Activated CD4-positive, CD25-positive, alpha-beta regulatory T cell (primary cell): ENCODE measurements around the gene NHLH2.

Experiments used
- DNase-seq, 4 experiments: peaks; one replicate each; lab custom pipeline; 2025; lab: John Stamatoyannopoulos, UW

Gene NHLH2

DNA sequence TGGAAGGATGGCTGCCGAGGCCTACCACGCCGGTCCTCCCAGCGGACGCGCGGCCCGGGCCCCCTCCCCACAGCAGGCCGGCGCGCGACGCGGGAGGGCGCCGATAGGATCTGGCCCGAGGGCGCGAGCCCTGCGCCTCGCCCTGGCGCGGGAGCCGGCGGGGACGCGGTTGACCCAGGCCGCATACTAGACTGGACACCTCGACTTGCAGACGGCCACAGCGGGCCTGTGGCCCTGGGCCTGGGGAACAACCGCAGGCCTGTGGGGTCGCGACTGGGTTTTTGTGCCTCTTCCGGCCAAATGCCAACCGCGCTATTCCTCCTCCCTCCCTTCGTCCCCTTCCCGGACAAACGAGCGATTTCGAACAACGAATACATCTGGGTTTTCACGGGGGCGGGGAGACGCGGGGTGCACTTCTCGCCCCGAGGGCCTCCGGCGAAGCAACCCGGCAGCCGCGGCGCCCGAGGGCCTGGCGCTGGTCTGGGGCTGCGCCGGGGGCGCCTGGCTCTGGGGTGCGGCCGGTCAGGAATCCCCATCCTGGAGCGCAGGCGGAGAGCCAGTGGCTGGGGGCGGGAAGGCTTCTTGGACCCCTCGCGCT is 2.4 kb downstream of the NHLH2 start:
- DNase-seq = no peak

DNA sequence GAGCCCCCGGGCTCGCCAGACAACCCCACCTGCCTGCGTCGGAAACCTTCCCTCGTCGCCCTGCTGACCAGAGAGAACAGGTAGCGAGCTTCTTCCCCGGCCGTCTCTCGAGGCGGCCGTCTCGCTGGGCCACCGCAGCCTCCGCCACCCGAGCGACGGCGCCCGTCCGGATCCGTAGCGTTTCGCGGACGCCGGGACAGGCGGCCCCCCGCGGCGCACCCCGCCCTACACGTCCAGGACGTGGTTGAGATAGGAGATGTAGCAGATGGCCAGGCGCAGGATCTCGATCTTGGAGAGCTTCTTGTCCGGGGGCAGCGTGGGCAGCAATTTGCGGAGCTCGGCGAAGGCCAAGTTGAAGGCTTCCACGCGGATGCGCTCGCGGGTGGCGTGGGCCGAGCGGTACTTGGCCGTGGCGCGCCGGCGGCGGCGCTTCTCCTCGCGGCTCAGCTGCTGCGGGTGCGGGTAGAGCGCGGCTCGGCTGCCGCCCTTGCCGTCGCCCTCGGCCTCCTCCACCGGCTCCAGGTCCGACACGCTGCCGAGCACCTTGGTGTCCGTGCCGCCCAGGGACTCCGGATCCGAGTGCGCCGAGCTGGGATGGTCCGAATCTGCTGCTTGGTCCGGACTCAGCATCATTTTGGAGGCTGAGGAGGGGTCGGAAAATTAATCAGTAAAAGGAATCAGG is 3.0 kb downstream of the NHLH2 start:
- no peak for DNase-seq

- no peak for DNase-seq
Measured at GRCh38 chr1:115837341-115837739, 3.6 kb downstream of the NHLH2 start.

- no peak for DNase-seq
Measured at GRCh38 chr1:115833856-115834255, 7.1 kb downstream of the NHLH2 start.

DNA sequence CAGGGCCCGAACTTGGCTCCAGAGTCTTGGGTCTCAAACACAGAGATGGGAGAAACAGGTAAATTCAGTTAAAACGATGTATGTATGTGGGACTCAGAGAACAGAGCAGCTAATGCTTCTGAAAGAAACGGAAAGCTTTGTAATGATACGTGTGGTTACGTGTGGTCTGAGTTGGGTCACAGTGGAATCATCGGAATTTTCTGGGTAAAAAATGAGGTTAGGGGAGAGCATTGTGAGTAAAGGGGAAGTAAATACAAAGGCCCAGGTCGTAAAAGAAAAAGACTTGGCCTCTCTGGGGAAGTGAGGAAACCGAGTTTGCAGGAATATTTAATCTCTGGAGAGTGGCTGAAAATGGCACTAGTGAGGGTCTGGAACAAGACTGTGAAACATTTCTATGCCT is 8.3 kb downstream of the NHLH2 start:
- no peak for DNase-seq

DNA sequence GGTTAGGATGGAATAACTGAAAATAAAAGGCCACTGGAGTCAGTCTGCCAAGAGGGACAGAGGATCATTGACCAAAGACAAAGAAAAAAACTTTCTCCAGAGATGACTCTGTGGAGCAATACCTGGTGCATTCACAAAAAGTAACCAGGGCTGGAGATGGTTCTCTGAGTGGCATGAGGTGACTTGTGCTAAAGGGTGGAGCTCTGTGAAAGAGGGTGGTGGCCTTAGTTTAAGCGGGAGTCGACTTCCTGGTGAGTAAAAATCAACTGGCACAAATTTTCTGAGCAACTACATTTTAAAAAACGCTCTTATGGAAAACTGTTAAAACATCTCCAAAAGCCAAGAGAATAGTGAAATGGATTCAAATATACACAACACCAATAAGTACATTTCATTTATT is 10.0 kb downstream of the NHLH2 start:
- DNase-seq = no peak

GRCh38 chr1:115829947-115830346 is 11.0 kb downstream of the NHLH2 start:
- DNase-seq = no peak

DNA sequence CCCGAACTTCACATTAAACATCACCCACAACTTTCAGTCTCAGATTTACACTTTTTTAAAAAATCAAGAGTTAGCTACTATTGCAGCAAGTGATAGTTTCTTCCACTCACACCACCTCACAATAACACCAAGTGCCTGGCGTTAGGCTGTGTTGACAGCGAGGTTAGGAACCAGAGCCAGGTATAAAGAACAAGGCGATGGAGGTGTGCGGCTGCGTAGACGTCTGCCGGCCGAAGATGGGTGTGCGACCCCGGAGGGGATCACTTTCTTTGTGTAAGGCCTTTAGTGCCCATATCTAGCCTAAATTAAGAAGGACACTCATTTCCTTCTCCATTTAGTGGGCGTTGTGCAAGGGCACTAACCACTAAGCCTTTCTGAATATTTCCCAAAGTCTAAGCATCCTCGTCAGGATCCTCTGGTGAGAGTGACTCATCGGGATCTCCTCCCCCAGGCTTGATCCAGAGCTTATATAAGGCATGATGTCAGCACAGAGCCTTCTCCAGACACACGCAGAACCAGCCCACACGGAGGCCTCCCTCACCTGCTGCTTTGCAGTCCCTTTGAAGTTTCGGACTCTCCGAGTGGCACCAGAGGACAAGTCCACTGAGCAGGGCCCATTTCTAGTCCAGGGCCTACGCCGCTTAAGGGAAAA is 11.8 kb downstream of the NHLH2 start:
- DNase-seq = no peak

GRCh38 chr1:115828101-115829022 is 12.6 kb downstream of the NHLH2 start:
- no peak for DNase-seq

GRCh38 chr1:115827452-115828044 is 13.4 kb downstream of the NHLH2 start:
- DNase-seq = no peak

- no peak for DNase-seq
Measured at GRCh38 chr1:115826628-115827027, 14.3 kb downstream of the NHLH2 start.

DNA sequence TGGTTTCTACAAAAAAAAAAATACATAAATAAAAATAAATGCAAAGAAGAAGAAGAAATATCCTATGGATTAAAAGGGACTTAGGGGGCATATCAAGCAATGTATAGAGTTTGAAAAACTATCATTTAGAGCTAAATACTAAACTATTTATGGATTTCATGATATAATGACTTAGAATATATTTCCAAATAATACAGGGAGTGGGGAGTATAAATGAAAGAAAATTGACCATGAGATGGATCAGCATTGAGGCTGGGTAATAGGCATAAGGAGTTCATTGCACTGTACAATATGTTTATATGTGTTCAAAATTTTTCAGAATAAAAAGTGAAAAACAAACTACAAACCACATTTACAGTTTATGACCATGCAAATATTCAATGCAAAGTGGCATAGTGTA is 18.8 kb downstream of the NHLH2 start:
- no peak for DNase-seq

DNA sequence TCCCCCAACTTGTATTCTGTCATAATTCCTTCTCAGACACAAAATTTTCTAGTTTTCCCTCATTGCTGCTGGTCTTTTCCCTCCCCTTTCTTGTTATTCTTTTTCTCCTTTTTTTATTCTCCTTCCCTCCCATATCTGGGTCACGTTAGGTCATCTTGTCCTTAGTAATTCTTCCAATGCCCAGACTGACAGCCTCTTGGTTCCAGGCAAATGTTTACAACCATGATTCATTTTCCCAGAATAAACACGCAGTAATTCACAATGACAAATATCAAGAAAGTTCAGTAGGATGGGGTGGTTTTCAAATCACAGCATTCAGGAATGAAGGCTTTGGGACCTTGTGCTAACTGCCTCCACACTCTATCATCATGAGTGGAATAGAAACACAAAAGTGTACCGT is 25.2 kb downstream of the NHLH2 start:
- no peak for DNase-seq

DNA sequence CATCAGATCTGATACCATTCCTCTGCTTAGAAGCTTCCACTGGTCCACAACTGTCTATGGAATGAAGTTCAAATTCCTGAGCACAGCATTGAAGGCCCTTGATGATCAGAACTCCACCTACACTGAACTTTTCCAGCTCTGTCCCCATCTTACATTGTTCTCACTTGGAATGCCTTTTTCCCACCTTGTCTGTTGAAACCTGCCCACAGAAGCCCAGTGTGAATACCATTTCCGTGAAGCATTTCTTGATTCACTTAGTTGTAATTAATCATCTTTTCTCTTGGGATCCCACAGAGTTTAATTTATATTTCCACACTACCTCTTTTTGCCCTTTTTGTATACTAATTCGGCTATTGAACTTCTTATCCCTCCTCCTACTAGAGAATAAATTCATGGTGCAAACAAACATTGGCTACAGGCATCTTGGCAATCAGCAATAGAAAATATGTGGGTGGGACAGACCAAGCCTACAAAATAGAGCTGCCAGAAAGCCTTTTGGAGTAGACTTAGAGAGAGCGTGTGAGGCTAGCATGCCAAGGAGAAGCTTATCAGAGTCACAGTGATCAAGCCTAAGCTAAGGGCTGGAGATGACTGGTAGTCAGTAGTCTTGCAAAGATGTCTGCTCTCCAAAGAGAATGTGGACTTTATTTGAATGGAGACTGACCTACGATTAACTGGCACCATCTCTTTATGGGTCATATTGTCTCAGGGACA is 26.1 kb downstream of the NHLH2 start:
- no peak for DNase-seq

GRCh38 chr1:115813727-115814126 is 27.2 kb downstream of the NHLH2 start:
- DNase-seq = no peak

DNA sequence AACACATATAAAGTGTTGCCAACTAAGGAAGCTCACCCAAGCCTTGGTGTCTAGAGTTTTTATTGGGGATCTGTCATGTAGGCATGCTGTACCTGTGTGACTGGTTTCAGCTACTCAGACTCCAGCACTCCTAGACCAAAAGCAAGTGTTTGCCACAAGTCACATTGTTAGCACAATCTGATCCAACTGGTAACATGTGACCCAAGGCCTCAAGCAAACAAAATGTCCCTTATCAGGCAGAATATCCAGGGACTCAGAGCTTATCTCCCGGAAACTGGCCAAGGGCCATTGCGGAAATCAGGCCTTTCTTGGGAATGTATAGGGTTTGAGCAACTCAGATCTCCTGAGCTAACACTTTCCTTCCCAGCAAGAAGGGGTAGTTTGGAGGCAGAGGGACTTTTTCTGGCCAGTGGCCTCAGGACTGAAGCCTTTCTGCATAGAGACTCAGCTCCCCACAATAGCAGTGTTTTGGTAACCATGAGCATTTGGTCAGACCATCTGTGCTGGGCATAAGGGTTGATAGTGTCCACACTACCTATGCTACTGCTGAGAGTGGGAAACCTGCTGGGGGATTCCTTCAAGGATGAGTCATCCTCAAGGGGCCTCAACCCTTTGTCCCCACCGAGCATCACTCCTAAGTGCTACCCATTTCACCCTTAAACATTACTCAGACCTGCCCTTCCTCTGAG is 29.6 kb downstream of the NHLH2 start:
- no peak for DNase-seq

DNA sequence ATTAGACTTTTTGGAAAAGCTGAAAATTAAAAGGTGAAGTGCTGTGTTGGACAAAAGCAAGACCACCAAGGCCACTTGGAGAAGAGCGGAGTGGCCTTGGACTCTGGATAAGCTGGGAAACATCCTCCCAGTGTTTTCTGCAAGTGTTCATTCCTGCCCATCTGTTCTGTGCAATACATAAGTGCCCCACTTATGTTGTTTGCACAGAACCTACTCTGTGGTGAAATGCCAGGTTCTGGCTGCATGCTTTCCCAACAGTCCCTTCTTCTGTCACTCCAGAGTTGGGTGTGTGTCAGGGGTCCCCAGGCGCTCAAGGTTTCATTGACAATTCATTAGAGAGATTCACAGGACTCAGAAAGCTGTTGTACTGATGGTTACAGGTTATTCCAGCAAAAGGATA is 30.3 kb downstream of the NHLH2 start:
- no peak for DNase-seq

DNA sequence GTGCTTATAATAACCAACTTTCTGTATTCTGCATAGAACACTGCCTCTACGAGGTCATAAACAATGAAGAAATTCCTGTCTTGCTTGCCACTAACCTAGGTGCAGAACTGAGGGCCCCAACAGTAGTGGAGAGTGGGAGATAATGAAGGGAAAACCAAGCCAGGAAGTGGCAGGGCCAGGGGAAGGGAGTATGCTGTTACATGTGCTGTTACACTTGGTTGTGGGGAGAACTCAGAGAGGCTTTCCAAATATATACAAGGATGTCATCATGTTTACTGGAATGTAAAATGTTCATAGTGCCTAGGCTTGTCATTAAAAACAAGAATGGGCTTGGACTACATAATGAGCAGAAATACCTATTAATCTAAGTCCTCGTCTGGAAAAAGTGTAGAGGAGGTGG is 31.1 kb downstream of the NHLH2 start:
- DNase-seq = no peak

DNA sequence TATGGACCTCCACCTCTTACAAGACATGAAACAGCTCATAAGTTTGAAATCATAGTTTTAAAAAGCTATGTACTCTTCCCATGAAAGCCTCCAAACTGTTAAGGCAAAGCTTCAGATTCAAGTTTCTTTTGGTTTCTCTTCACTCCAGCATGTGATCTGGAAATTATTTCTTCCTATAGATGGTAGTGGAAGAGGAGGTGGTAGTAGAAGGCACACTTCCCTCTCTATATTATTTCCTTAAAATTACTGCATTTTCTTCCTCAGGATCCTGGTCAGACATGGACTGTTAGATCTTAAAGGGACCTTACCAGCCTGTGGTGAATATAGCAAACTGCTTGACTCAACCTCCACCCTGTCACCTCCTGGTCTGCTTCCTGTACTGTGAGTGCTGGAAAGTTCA is 31.9 kb downstream of the NHLH2 start:
- DNase-seq = no peak

DNA sequence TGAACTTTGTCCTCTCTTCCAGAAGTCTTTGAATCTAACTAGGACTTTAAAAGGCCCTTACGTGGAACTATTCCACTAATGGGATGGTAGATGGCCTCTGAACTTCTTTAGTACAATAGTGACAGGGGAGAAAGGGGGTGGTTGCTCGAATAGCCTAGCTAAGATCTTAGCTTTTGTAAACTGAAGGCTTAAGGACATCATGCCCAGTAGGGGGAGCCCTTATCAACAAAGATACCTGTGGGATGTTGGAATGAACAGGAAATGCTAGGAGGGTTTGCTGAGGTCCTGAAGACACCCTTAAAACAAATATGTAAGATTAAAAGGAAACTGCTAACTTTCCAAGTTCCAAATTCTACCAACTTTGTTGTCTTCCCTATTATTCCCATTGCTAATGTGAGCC is 33.2 kb downstream of the NHLH2 start:
- peak in 1 of 4 experiments; percentile 2 for DNase-seq

DNA sequence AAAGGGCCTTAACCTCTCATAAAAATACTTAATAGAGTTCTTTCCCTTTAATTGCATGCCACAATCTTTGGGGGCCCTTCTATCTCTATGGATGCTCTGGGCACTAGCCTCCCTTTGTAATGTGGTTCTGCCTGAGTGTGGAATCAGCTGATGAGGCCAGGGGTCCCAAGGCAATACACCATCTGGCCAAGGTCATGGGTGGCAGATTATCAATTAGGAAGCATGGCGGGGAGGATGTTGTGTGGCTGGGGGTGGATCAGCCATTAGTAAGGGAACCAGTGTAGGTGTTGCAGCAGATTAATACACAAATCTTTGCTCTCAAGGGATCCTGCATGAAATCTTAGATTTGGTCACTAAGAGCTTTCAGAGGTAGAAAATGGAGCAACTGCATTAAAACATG is 35.3 kb downstream of the NHLH2 start:
- no peak for DNase-seq
